HepG2 (cell line): ENCODE results near the gene NAALAD2. TPM values are rescaled to one million over a fixed set of nuclear protein-coding genes. Genes with fewer than 3 reads are reported as not detected.

ENCODE experiments used
- ATAC-seq: fragments of 200-7000 bp; cut with Tn5 transposase; 3 replicates; pipeline ENCODE4 v1.9.1; 2020; ENCODE audit warnings: mild to moderate bottlenecking, moderate library complexity
- BruUV-seq: library from RNA; stranded (reverse); fragments of 400-500 nt; replicated peaks from 2 replicates; lab custom pipeline; 2021; lab: Mats Ljungman, UMichigan
- CTCF ChIA-PET: fragments of 300-600 bp; formaldehyde crosslinking; extraction: SDS; loops from one replicate; lab custom pipeline; 2021; ENCODE audit warnings: low total read pairs, inconsistent platforms, low intra/inter-chr PET ratio; lab: Yijun Ruan, JAX
- POLR2A ChIA-PET: fragments of 350-600 bp; sonication (Branson Sonifier 250); formaldehyde crosslinking; loops from one replicate; lab custom pipeline; 2020; ENCODE audit warnings: antibody characterized with exemption, inconsistent platforms; lab: Yijun Ruan, JAX
- DNase-seq: peaks from one replicate; pipeline ENCODE4 v3.0.0-alpha.2; 2015; ENCODE audit warnings: low spot score
- FAIRE-seq: peaks from 3 replicates; lab custom pipeline; 2011; peaks lifted over from hg19 to GRCh38; lab: Jason Lieb, UNC
- H2AFZ ChIP-seq: one replicate; pipeline ENCODE4 v1.6.1; 2011; ENCODE audit warnings: low read length, inconsistent platforms
- H3K27ac ChIP-seq: fragments of 300-600 bp; 3 replicates; pipeline ENCODE4 v1.8.0; 2011; ENCODE audit warnings: mixed run types, mild to moderate bottlenecking, mixed read lengths, low read length, inconsistent platforms; ENCODE audit not compliant: insufficient read depth; ENCODE audit errors: extremely low read length
- H3K27me3 ChIP-seq, 2 experiments: fragments of 200-600 bp in 1 of 2; 2 replicates in 1 of 2; 3 replicates in 1 of 2; pipeline versions ENCODE4 v1.6.0 to v1.8.0; 2011; ENCODE audit warnings: low read length in 2 of 2, mild to moderate bottlenecking in 2 of 2, moderate library complexity in 2 of 2, inconsistent platforms in 1 of 2; ENCODE audit not compliant: insufficient read depth in 2 of 2, control insufficient read depth in 1 of 2
- H3K36me3 ChIP-seq, 2 experiments: fragments of 200-600 bp in 1 of 2; replicated peaks in 1 of 2; 2 replicates in 1 of 2; 3 replicates in 1 of 2; pipeline versions ENCODE4 v1.5.1 to v1.8.0; 2011; ENCODE audit warnings: low read length in 2 of 2, inconsistent platforms in 1 of 2; ENCODE audit not compliant: insufficient read depth in 2 of 2, control insufficient read depth in 1 of 2
- H3K4me1 ChIP-seq: 2 replicates; pipeline ENCODE4 v1.5.1; 2012; ENCODE audit warnings: low read length, inconsistent platforms; ENCODE audit not compliant: insufficient read depth
- H3K4me2 ChIP-seq: 2 replicates; pipeline ENCODE4 v1.6.0; 2011; ENCODE audit warnings: low read depth, low read length, inconsistent platforms
- H3K4me3 ChIP-seq, 3 experiments: fragments of 200-600 bp in 1 of 3; sonication (generic), shearing (Covaris generic) in 1 of 3; replicated peaks in 1 of 3; 2 replicates each; pipeline ENCODE4 v1.5.1; 2011 to 2016; ENCODE audit warnings: low read length in 3 of 3, inconsistent platforms in 2 of 3, low read depth in 2 of 3, mild to moderate bottlenecking in 2 of 3, control low read depth in 1 of 3, mixed read lengths in 1 of 3; ENCODE audit not compliant: insufficient read depth in 1 of 3
- H3K79me2 ChIP-seq: one replicate; pipeline ENCODE4 v1.6.1; 2011; ENCODE audit warnings: low read length, inconsistent platforms; ENCODE audit not compliant: insufficient read depth
- H3K9ac ChIP-seq: 2 replicates; pipeline ENCODE4 v1.6.0; 2011; ENCODE audit warnings: mild to moderate bottlenecking, low read depth, low read length, inconsistent platforms; ENCODE audit not compliant: insufficient read depth
- H3K9me3 ChIP-seq: 2 replicates; pipeline ENCODE4 v1.5.1; 2012; ENCODE audit warnings: mild to moderate bottlenecking, low read length
- H4K20me1 ChIP-seq: 2 replicates; pipeline ENCODE4 v1.6.0; 2011; ENCODE audit warnings: inconsistent platforms, mild to moderate bottlenecking, low read length, moderate library complexity; ENCODE audit not compliant: insufficient read depth
- ATF3 ChIP-seq: sonication (generic); formaldehyde crosslinking; IDR thresholded peaks from 2 replicates; pipeline ENCODE4 v1.4.0; 2020; ENCODE audit warnings: missing genetic modification reagents
- CEBPB ChIP-seq: IDR thresholded peaks from 2 replicates; pipeline ENCODE4 v1.6.1; 2011; ENCODE audit warnings: low read depth, low read length, improper control_type of control experiment, borderline replicate concordance
- CEBPG ChIP-seq: IDR thresholded peaks from 2 replicates; pipeline ENCODE4 v1.6.1; 2016
- GATAD1 ChIP-seq: IDR thresholded peaks from 2 replicates; pipeline ENCODE4 v1.6.1; 2016; ENCODE audit warnings: missing genetic modification reagents, missing compliant biosample characterization
- NFKB2 ChIP-seq: sonication (generic); formaldehyde crosslinking; IDR thresholded peaks from 2 replicates; pipeline ENCODE4 v1.4.0; 2020; ENCODE audit warnings: missing genetic modification reagents, borderline replicate concordance
- SNAPC5 ChIP-seq: sonication (generic); formaldehyde crosslinking; IDR thresholded peaks from 2 replicates; pipeline ENCODE4 v1.8.1; 2023; ENCODE audit warnings: mild to moderate bottlenecking, missing genetic modification reagents, borderline replicate concordance
- TEAD2 ChIP-seq: sonication (generic); formaldehyde crosslinking; IDR thresholded peaks from 2 replicates; pipeline ENCODE4 v1.9.0; 2021; ENCODE audit warnings: missing genetic modification reagents
- ZNF460 ChIP-seq: sonication (generic); formaldehyde crosslinking; IDR thresholded peaks from 2 replicates; pipeline ENCODE4 v1.5.1; 2020; ENCODE audit warnings: missing genetic modification reagents, mild to moderate bottlenecking, borderline replicate concordance
- ZNF598 ChIP-seq: sonication (generic); formaldehyde crosslinking; IDR thresholded peaks from 2 replicates; pipeline ENCODE4 v1.5.1; 2020; ENCODE audit warnings: mild to moderate bottlenecking, missing genetic modification reagents, borderline replicate concordance
- ZNF674 ChIP-seq: sonication (generic); formaldehyde crosslinking; IDR thresholded peaks from 2 replicates; pipeline ENCODE4 v1.5.0; 2020; ENCODE audit warnings: low read depth, mild to moderate bottlenecking, missing genetic modification reagents
- WGBS: methylation state at CpG from one replicate; pipeline ENCODE4 v1.1.6; 2017; ENCODE audit warnings: low lambda C conversion rate; 5-methylcytosine and 5-hydroxymethylcytosine counted together
- in situ Hi-C: cut with HindIII; loops from 2 replicates; pipeline ENCODE4 v1.10.0; 2017; ENCODE audit warnings: low pct_unique_long_range_greater_than_20kb; ENCODE audit not compliant: extremely low pct_ligation_motif_present
- intact Hi-C: fragments of 100-400 bp; cut with micrococcal nuclease; formaldehyde crosslinking; loops from one replicate; pipeline ENCODE4 v1.10.0; 2022; ENCODE audit not compliant: unreplicated experiment
- polyA plus RNA-seq, 8 experiments: library from polyadenylated mRNA; depleted of rRNA in 3 of 8; stranded (reverse) in 7 of 8; unstranded in 1 of 8; fragments of >200 nt; fragmentation: Illumina TruSeq in 4 of 8; extraction: Trizol in 4 of 8; gene quantifications; 2 replicates each; pipeline versions ENCODE4 v1.2.1 to v1.2.3, GENCODE V29; 2011 to 2016; ENCODE audit warnings: low read depth in 4 of 8, missing spikeins in 1 of 8, mixed read lengths in 1 of 8; ENCODE audit not compliant: insufficient read depth in 1 of 8
- small RNA-seq, 3 experiments: library from RNA; depleted of rRNA; stranded (forward); fragments of <200 nt; gene quantifications; one replicate each; pipeline ENCODE3, GENCODE V24; 2012; ENCODE audit warnings: low read depth in 2 of 3, low replicate concordance in 1 of 3; ENCODE audit not compliant: insufficient read length in 3 of 3, insufficient read depth in 2 of 3
- total RNA-seq, 5 experiments: library from RNA; depleted of rRNA; stranded (reverse); fragments of >200 nt; fragmentation: Illumina TruSeq; extraction: Trizol; gene quantifications; 2 replicates each; pipeline ENCODE4 v1.2.3, GENCODE V29; 2016; ENCODE audit warnings: low read depth in 1 of 5

The NAALAD2 gene
- total and polyA plus RNA-seq, 2 of the 13 experiments (the other 11 are each of a cell fraction or from before 2014, with no cell fraction given), result 8.0 to 8.9 TPM

GRCh38 chr11:90241414-90241813 lies 107.0 kb downstream of the NAALAD2 start:
- no peak for TF ChIP-seq ZNF598 (CRISPR knock-in tag)
- TF ChIP-seq CEBPG, result peak; percentile 51; the same call in 1 of the 2 replicates
- TF ChIP-seq SNAPC5 (CRISPR knock-in tag), result no peak
- peak; percentile 82; the same call in 1 of the 2 replicates for TF ChIP-seq ZNF460
- peak; percentile 53 for TF ChIP-seq CEBPB
- no peak for TF ChIP-seq NFKB2 (CRISPR knock-in tag)
- no peak for TF ChIP-seq ZNF674 (CRISPR knock-in tag)
- TF ChIP-seq TEAD2 (CRISPR knock-in tag), result no peak
- no peak for TF ChIP-seq GATAD1
- 0 out of 2 replicates have a peak, but pooled peaks have one; percentile 23 for TF ChIP-seq ATF3 (CRISPR knock-in tag)
- intact Hi-C loops (no loop called here), in situ Hi-C loops (no loop called here)
- ChIA-PET POLR2A (interaction anchor here (0.7 to 1.8 kb wide), 2 partner anchors 18 to 635 kb away, joined by 4 to 8 read pairs; partner anchors contain the start of gene CHORDC1), CTCF (no interaction called here)
- Histone ChIP-seq H3K4me2 (peak overlapping the region; percentile 36), H3K27me3 (no peaks in the 10 kb centered on the region), H3K9me3 (no peaks in the 10 kb centered on the region), H4K20me1 (no peaks in the 10 kb centered on the region), H3K4me3 (no peak overlapping the region; a peak in 1 of 6 replicates), H3K36me3 (no peaks in the 10 kb centered on the region), H3K9ac (no peak overlapping the region), H2AFZ (no peak overlapping the region), H3K79me2 (no peaks in the 10 kb centered on the region), H3K27ac (no peak overlapping the region), H3K4me1 (no peaks in the 10 kb centered on the region)
- BruUV-seq, result no TSS peak
- ATAC-seq, result peak; percentile 68
- WGBS, result 40% methylated on average over 3 of the region's 4 CpGs
- FAIRE-seq, result no peak
- peak; percentile 20 for DNase-seq

Small RNA genes within 50 kb of the gene (small RNA-seq; reads per million reads assigned to genes)
- gene RF00275, result 0 reads per million in 3 experiments

Other genes with a start within 250 kb of the NAALAD2 start
- gene TRIM49D1, start 212.4 kb upstream of the NAALAD2 start, total RNA-seq (2016; rRNA removed; fragmentation: Illumina TruSeq; extraction: Trizol), result not detected in 2 replicates
- gene TRIM49D1, start 212.4 kb upstream of the NAALAD2 start, polyA plus RNA-seq (2011; rRNA removed), result not detected in 2 replicates
- gene TRIM49D2, start 210.6 kb upstream of the NAALAD2 start, total RNA-seq (2016; rRNA removed; fragmentation: Illumina TruSeq; extraction: Trizol), result not detected in 2 replicates
- not detected in 2 replicates for gene TRIM49D2, start 210.6 kb upstream of the NAALAD2 start, polyA plus RNA-seq (2011; rRNA removed)
- not detected in 2 replicates for gene TRIM64, start 168.6 kb upstream of the NAALAD2 start, total RNA-seq (2016; rRNA removed; fragmentation: Illumina TruSeq; extraction: Trizol)
- gene TRIM64, start 168.6 kb upstream of the NAALAD2 start, polyA plus RNA-seq (2011; rRNA removed), result not detected in 2 replicates
- gene TRIM49C, start 103.6 kb upstream of the NAALAD2 start, total RNA-seq (2016; rRNA removed; fragmentation: Illumina TruSeq; extraction: Trizol), result not detected in 2 replicates
- gene TRIM49C, start 103.6 kb upstream of the NAALAD2 start, polyA plus RNA-seq (2011; rRNA removed), result not detected in 2 replicates
- not detected in 2 replicates for gene UBTFL1, start 48.7 kb upstream of the NAALAD2 start, total RNA-seq (2016; rRNA removed; fragmentation: Illumina TruSeq; extraction: Trizol)
- gene UBTFL1, start 48.7 kb upstream of the NAALAD2 start, polyA plus RNA-seq (2011; rRNA removed), result not detected in 2 replicates
- gene CHORDC1, start 88.4 kb downstream of the NAALAD2 start, total RNA-seq (2016; rRNA removed; fragmentation: Illumina TruSeq; extraction: Trizol), result 73.5 and 120 TPM in 2 replicates
- 16.8 and 19.1 TPM in 2 replicates for gene CHORDC1, start 88.4 kb downstream of the NAALAD2 start, polyA plus RNA-seq (2011; rRNA removed)